GM21786 (cell line): ENCODE results near the gene KIZ.

ENCODE experiments used
- ATAC-seq: cut with Tn5 transposase; IDR thresholded peaks from one replicate; pipeline ENCODE4 v1.9.1; 2021; ENCODE audit not compliant: unreplicated experiment

The KIZ gene

DNA sequence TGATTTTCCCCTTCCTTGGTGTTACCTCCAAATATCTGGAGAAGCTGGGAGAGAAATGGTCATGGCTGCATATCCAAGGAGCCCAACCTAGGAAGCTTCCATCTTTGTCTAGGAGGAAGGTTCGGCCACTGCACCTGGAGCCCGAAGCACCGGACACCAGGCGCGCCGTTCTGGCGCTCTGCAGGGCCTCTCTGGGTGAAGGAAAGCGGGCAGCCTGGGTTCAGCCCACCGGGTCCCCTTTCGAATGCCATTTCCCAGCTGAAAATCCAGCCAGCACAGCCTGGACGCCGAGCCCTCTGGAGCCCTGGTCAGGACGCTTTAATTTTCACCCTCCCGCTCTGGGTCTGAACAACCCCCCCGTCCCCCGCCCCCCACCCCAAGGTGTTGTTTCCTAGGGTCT, 21.0 kb upstream of the KIZ start:
- ATAC-seq, result no peak

DNA sequence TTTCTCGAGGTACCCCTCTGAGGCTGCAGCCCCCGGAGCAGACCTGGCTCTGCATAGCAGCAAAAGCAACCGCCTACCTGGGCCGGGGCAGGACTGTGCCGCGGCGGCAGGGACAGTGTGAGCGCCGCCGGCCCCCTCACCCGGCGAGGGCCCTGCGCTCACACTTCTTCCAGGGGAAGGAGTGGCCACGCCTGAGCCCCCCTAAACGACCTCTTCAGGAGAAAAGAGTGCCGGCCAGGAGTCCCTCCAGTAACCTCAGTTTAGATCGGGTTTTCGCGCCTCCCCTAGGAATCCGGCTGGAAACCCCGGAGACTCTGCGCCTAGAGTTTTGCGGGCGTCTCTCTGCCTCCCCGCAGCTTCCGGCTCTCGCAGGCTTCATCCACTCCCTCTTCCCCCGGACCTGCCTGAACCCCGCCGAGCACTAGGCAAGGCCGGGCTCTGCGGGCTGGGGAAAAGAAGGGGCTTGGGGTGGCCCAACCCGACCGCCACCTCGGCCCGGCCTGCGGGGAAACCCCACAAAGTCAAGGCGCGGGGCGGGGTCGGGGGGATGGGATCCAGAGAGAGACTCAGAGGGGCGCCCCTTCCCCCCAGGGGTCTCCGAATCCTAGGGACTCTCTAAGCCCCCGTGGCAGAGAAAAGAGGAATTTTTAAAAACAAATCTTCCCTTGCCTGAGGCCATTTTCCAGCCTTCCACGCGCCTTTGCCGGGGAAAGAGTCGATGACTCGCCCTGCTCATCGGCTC, 20.3 kb upstream of the KIZ start:
- ATAC-seq, result no peak

DNA sequence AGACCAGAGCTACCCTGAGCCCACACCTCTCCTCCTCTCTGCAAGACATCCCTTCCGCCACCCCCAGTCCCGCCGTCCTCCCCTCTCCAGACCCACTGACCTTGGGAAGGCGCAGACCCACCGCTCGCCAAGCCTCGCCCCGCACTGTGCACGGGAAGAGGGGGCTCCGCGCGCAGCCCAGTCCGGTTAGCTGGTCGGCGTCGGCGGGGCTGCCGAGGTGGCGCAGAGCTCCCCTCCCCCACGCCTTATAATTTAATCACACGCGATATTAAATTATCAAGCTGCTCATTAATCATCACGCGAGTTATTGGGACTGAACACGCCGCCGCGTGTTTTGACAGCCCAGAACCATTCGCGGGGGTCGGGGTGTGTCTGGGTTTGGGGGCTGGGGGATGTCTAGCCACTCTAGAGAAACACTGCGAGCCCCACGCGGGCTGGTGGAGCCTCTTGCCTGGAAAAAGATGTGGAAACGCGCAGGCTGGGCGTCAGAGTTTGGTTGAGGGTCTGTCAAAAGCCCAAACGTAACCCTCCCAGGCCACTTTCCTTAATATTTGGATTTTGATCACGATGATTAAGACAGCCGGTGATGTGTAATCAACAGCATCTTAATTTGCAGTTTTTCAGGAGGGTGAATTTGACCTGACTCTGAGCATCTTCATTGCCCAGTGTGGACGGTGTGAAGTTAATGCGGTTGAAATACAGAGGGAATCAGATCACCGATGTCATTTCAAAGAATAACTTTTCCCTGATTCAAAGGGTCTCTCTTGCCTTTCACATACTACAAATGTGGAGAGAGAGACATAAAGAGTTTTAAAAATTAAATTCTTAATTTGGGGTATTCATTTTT, 19.5 kb upstream of the KIZ start, which contains the start of gene LINC00237:
LINC00237 (minus strand) TSS at position 188 of the 847 bp plus-strand sequence.
- no peak for ATAC-seq

DNA sequence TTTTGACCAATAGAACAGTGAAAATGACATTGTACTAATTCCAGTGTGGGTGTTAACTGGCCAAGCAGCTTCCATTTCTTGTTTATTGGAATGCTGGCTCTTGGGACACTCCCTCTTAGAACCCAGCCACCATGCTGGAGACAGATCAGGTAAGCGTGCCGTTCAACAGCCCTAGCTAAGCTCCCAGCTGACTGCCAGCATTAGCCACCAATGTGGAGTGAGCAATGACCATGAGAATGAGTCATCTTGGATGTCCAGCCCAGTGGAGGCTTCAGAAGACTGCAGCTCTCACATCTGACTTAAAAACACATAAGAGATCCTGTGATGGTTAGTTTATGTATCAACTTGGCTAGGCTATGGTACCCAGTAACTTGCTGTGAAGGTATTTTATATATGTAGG, 16.7 kb upstream of the KIZ start:
- no peak for ATAC-seq

DNA sequence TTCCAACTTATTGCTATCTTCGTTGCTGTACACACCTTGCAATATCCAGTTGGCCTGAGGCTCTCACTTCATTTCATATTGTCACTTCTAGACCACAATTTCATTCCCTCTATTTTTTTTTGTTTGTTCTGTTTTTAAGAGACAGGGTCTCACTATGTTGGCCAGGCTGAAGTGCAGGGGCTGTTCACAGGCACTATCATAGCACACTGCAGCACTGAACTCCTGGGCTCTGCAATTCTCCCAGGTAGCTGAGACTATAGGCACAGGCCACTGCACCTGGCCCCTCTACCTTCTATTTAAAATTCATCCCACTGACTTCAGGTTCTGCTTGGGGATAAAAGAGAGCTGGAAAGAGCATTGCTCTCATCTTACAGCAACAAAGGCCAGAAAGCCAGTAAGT, 15.1 kb upstream of the KIZ start:
- no peak for ATAC-seq

DNA sequence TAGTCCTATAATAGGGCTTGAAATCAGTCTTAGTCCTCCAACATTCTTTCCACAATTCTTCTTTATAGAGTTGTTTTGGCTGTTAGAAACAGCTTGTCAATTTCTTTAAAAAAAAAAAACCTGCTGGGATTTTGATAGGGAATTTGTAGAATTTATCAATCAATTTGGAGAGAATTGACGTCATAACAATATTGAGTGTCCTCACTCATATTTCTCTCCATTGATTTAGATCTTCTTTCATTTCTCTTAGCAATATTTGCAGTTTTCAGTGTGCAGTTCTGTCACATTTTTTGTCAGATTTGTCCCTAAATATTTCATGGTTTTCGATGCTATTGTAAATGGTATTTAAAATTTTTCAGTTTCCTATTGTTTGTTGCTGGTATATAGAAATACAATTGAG, 14.5 kb upstream of the KIZ start:
- no peak for ATAC-seq

DNA sequence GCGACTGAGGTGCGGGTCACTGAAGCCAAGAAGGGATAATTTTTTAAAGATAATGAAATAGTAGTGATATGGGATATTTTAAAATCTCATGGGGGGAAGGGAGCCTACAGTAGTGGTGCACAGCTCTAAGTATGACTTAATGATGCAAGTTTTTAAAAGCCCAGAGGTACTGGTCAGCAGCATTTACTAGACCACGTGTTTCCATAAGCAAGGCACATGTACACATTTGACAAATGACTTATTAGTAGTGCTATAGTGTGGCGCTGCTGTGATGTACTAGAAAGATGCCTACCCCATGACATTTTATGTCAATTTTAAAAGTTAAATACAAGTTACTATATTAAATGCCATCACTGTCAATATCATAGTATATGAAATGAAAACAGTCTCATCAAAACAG, 12.2 kb upstream of the KIZ start:
- ATAC-seq, result no peak

DNA sequence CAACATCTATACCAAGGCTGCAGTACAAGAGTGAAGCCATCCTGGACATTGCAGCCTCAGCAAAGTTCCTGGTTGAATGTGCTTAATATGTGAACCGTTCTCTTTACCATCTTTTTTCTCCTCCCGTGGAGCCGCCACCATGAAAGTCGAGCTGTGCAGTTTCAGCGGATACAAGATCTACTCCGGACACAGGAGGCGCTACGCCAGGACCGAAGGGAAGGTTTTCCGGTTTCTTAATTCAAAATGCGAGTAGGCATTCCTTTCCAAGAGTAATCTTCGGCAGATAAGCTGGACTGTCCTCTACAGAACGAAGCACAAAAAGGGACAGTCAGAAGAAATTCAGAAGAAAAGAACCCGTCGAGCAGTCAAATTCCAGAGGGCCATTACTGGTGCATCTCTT, 11.3 kb upstream of the KIZ start:
- no peak for ATAC-seq

DNA sequence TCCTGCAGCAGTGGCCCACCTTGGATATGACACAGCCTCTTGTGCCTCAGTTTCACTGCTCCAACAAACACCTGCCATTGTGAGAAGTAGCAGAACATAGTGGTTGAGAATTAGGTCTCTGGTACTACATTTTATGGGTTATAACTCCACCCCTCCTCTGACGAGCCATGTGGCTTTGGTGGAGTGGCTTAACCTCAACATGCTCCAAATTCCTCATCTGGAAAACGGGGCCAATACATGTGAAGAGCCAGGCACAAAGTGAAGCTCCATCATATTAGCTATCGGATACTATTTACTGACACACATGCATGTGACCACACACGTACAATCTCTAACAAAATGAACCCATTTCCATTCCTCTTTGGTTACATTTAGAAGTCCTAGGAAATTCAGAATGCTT, 8.4 kb upstream of the KIZ start:
- ATAC-seq, result no peak

DNA sequence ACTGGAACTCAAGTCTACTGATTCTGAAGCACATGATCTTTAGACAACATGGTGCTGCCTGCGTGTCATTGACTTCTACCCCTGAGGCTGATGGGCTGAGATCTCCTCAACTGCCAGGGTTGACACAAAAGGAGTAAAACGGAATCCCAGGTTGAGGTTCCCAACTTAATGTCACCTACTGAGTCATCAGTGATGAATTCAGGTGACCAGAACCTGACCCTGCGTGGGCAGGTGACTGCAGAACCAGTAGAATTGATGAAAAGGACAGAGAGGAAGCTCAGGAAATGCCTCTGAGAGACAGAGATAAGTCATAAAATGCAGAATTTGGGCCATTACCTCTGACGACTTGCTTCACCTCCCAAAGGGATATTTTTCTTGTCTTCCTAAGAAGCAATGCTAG, 7.7 kb upstream of the KIZ start:
- ATAC-seq, result no peak

DNA sequence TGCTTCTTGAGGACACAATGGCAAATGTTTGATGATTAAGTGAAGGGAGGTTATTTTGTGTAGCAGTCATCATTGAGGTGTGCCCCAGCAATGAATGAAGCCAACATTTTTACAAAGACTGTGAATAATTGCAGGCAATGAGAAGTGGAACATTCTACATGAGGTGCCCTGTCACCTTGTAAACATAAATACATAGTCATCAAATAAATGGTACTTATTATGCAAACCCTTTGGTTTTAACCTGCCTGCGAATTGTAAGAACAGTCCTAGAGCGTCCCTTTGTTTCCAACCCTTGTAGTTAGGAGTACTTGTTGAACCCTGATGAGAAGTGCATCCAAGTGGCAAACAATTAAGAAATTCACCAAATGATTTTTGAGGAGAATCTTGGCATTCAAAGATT, 7.1 kb upstream of the KIZ start:
- no peak for ATAC-seq

DNA sequence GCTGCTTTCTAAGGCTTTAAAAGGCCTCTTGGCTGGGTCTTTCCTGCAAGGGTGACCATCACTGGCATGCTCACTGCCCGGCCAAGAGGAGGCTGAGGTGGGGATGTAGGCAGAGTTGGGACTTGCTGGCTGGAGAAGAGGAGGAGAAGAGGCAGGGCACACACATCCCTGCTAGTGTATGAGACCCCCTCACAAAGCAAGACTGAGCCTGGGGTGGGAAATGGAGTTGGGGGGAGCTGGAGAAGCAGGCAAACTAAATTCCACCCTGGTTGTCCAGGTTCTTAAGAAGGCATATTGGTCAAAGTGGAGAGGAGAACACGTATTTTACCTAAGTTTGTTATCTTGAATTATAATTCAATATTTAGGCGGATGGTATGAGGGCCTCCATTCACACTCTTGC, 1.7 kb upstream of the KIZ start:
- no peak for ATAC-seq

DNA sequence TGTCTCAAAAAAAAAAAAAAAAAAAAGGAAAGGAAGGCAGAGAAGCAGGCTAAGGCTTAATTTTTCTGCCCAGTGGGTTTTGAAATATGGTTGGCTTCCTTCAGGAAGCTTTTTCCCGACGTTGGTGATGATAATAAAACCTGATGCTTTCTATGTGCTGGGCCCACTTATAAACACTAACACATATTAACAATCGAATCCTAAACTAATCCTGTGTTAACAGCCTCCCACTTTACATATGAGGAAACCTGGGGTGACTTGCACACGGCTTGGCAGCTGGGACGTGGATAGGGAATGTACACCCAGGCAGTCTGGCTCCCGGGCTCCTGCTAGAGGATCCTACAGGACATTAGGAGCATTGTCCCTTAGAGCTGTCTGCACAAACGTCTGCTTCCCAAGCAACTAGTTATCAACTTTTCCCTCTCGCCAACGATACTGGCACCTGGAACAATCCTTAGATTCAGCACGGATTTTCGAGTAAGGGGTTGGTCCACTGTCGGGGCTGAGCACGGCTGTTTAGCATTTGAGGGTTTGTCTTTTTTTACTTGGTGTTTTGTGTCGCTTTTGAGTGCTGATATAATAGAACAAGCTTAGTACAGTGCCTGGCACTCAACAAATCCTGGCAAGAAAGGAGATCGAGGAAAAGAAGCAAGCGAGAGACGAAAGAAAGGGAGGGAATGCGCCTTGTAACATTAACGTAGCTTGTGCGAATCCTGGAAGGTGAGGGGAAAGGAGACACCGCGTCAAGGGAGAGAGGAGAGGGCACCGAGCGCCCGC, 622 bp upstream of the KIZ start:
- peak; percentile 17 for ATAC-seq

DNA sequence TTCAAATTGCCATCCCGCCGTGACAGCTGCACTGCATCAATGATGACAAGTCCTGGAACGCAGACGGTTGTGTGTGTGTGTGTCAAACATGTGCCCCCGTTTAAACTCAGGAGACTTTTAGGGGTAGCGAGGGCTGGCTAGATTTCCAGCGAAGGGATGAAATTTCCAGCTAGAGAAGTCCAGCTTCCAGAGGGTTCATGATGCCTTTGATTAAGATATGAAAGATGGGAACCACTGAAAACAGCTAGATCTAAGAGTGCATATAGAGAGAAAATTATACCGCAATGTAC, 644 bp downstream of the KIZ start:
- no peak for ATAC-seq

DNA sequence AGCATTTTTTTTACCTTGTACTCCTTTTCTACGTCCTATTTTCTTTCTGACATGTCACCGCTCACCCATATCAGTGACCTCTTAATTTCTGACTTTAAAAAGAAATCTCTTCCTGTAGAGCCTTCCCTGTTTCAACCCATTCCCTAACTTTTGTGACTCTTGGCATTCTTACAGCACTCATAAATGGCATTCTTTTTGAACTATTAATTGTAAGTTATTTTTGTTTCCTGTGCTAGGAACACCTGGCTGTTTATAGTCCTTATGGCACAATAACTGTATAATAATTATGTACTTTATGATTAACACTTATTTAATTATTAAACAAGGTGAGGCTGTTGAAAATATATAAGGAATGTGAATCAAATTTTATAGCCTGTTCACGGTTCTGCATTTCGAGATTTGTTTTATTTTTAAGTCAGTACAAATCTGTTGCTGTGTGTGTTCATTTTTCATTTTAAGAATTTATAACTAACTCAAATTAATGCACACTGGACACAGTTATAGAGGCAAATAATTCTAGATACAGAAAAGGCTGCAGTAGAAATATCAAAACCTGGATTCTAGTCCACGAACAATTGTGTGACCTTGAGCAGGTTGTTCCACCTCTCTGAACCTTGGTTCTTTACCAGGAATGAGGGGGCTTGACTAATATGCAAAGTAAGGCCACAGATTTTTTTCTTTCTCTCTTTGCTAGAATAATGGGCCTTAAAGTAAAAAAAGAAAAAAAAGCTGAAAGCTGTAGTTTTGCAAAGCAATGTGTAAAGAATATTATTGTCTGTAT, 1.5 kb downstream of the KIZ start:
- ATAC-seq, result no peak

DNA sequence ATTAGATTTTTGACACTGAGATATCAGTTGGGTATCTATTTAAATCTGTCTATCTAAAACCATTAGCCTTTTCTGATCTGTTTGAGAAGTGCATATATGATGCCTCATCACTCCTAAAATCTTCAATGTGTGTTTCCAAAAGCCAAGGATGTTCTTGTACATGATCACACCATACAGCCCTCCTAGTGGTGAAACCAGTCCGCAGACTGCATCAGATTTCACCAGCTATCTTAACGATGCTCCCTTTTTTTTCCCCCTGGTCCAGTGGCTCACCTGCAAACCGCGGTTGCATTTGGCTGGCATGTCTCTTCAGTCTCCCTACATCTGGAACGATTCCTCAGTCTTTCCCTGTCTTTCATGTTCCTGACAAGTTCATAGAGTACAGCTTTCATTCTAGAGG, 4.0 kb downstream of the KIZ start:
- ATAC-seq, result no peak

DNA sequence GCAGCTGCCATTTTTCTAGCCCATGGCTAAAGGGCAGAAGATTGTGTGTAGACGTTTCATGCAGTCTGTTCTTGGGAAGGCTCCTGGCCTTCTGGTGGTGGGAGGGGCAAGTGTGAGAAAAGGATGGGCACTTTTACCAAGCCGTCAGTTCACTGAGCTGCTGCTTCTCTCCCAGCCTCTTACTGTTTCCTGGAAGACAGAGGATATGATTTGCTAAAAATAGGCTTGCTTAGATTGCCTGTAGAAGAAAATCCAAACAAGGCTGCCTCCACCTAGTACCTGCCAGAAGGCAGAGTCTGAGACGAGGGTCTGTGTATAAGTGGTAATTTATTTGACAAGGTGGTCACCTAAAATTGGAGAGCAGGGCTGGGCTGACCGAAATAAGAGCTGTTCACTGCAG, 7.5 kb downstream of the KIZ start:
- no peak for ATAC-seq

DNA sequence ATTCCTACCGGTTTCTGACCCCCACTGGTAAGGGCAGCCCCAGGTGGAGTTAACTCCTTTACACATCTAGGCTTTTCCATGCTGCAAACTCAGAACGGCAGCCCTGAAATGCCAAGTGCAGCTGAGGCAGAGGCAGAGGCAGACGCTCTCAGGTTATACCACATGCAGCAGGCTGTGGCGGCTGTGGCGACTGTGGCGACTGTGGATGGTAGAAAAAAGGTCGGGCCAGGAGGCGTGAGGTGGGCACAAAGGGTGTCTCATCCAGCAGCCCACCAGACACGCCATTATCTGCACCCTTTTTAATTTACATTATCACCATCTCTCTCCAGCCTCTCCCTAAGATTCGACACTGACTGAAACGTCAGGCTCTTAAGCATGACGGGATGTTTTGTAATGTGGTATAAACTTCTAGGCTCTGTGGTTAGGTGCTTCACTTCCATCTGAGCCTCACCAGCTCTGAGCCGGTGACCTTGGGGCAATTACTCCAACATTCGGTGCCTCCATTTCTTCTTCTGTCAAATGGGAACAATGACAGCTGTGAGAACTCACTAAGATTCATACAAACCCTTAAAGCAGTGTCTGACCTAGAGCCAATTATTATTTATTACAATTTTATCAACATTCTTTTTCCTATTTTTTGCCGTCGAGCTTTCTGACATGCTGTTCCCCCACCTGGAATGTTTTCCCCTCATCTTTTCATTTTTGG, 8.2 kb downstream of the KIZ start:
- no peak for ATAC-seq

DNA sequence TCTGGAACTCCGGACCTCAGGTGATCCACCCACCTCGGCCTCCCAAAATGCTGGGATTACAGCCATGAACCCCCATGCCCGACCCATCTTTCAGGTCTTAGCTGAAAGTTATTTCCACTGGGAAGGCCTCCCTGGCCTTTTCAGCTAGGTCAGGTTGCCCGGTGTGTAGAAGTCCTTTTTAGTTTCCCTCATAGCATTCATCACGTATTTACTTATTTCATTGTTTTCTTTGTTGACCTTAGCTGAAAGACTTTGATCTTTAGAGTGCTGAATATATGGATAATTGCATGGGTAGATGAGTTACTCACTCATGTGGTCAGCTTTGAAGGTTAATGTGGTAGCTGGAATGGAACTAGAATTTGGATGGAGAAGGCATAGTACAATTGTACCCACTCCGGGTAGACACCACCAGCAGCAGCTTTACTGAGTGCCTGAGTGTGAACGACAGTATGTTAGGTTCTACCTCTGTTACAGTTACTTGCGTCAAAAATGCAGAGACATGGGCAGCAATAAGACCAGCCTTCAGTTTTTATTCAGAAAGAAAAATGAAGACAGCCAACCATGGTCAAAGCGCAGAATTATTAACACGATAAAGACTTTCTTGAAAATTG, 9.1 kb downstream of the KIZ start:
- no peak for ATAC-seq
